ENCODE measurements around the gene GABBR2. TPM values are rescaled to one million over a fixed set of nuclear protein-coding genes. Genes with fewer than 3 reads are reported as not detected.

GABBR2 gene
- total and polyA plus RNA-seq, 9 of the 15 experiments (the other 6 are each of a cell fraction or from before 2014, with no cell fraction given) = 0.15 to 1.9 (median 0.32) TPM

DNA sequence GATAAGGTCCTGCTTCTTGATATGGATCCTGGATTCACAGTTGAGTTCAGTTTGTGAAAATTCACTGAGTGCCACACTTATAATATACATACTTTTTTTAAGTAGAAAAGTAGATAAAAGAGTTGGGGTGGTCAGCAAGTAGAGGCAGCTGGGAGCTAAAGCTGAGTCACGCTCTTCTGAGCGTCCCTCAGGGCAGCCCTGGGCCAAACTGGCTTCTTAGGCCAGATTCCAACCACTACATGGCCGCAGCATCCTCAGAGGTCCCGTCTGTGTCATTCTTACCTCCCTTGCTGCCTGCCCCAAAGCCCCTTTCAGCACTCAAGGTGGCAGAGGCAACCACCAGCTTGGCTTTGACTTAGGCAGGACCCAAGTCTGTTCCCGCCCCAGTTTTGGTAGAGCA, 329.9 kb downstream of the GABBR2 start:
- Histone ChIP-seq H3K27me3 (ENCODE audit: control insufficient read depth in 2 of 2, insufficient read depth in 2 of 2, low read length in 2 of 2) (no peaks in the 10 kb centered on the region), H2AFZ (ENCODE audit: low read depth, low read length) (no peak overlapping the region), H3K36me3 (ENCODE audit: control insufficient read depth, insufficient read depth, low read length) (no peaks in the 10 kb centered on the region), H3K27ac (ENCODE audit: extremely low read depth, low read depth, low read length) (no peak overlapping the region), H4K20me1 (replicated peaks; ENCODE audit: control insufficient read depth, insufficient read depth, low read length) (no peaks in the 10 kb centered on the region), H3K4me3 (no peak overlapping the region), H3K4me2 (ENCODE audit: insufficient read depth, low read length) (no peak overlapping the region; the same call in 1 of the 2 replicates), H3K4me1 (replicated peaks in 1 of 2; ENCODE audit: control insufficient read depth in 2 of 2, insufficient read depth in 2 of 2, low read length in 2 of 2) (peaks cover 35 to 48% of the 10 kb centered on the region in 2 experiments; a peak in 4 of 5 replicates), H3K9ac (ENCODE audit: insufficient read depth in 1 of 2, low read depth in 2 of 2, low read length in 2 of 2) (peak overlapping the region in 1 of 2 experiments; percentile 68; a peak in 1 of 4 replicates), H3K9me3 (replicated peaks; ENCODE audit: control insufficient read depth, insufficient read depth, low read depth, low read length) (no peaks in the 10 kb centered on the region), H3K79me2 (ENCODE audit: control insufficient read depth, insufficient read depth, low read length) (no peaks in the 10 kb centered on the region), H3K9me1 (ENCODE audit: control insufficient read depth, insufficient read depth, low read length) (no peaks in the 10 kb centered on the region)
- POLR2A ChIA-PET = interaction anchor here (1.1 kb wide), 1 partner anchor 307 kb away, joined by 3 read pairs; no protein-coding TSS in a partner anchor
- intact Hi-C loops (cut with micrococcal nuclease) (no loop called here), in situ Hi-C loops (cut with MboI) (no loop called here)
- TF ChIP-seq EWSR1 (IDR thresholded peaks at IDR 0.05; ENCODE audit: borderline replicate concordance, low read depth, partially characterized antibody) = no peak
- TF ChIP-seq TARDBP (IDR thresholded peaks at IDR 0.05) = no peak
- TF ChIP-seq GATA2 (CRISPR knock-in tag; IDR thresholded peaks at IDR 0.05) = no peak
- TF ChIP-seq, protein P1, sequence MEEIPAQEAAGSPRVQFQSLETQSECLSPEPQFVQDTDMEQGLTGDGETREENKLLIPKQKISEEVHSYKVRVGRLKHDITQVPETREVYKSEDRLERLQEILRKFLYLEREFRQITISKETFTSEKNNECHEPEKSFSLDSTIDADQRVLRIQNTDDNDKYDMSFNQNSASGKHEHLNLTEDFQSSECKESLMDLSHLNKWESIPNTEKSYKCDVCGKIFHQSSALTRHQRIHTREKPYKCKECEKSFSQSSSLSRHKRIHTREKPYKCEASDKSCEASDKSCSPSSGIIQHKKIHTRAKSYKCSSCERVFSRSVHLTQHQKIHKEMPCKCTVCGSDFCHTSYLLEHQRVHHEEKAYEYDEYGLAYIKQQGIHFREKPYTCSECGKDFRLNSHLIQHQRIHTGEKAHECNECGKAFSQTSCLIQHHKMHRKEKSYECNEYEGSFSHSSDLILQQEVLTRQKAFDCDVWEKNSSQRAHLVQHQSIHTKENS (CRISPR knock-in tag; IDR thresholded peaks at IDR 0.05) = no peak
- no peak for TF ChIP-seq CHD1 (IDR thresholded peaks at IDR 0.05; ENCODE audit: low read length)
- TF ChIP-seq ZNF316 (IDR thresholded peaks at IDR 0.05) = peak; percentile 27; the same call in 1 of the 2 replicates
- TF ChIP-seq NFE2 (IDR thresholded peaks at IDR 0.05; ENCODE audit: low read depth) = peak; percentile 19; the same call in 1 of the 2 replicates
- TF ChIP-seq FOSL1 (tag; conservative IDR thresholded peaks at IDR 0.05) = no peak
- TF ChIP-seq ATF3 (IDR thresholded peaks at IDR 0.05) = no peak
- no peak for TF ChIP-seq ATF3 (CRISPR knock-in tag; conservative IDR thresholded peaks at IDR 0.05)
- no peak for TF ChIP-seq TAF1 (IDR thresholded peaks at IDR 0.05; ENCODE audit: control insufficient read depth, extremely low read depth, insufficient read depth, low read length, severe bottlenecking)
- TF ChIP-seq SRSF9 (IDR thresholded peaks at IDR 0.05; ENCODE audit: borderline replicate concordance, low read depth, low read length) = no peak
- CTCF ChIA-PET (ENCODE audit: low intra/inter-chr PET ratio) = no interaction called here
- BruUV-seq (replicated peaks) = no TSS peak
- ATAC-seq (no peak), DNase-seq (ENCODE audit: extremely low read depth in 1 of 4, low spot score in 3 of 4) (peak in 3 of 4 experiments; percentile 20 to 43 (median 32)), FAIRE-seq (peak; percentile 46)
- WGBS (ENCODE audit: insufficient coverage, low coverage, missing lambda C conversion rate) = 61% methylated on average over 4 of the region's 5 CpGs

Data from K562 (cell line).